ENCODE results near the gene HAND2.

Gene HAND2

GRCh38 chr4:173478201-173478912 is 51.7 kb downstream of the HAND2 start:
- DNase-seq (ENCODE audit: low read depth, low spot score): no peak

GRCh38 chr4:173477016-173477415 is 53.0 kb downstream of the HAND2 start:
- no peak for DNase-seq (ENCODE audit: low read depth, low spot score)
